Mesothelial cell of epicardium (in vitro differentiated cells): ENCODE measurements around the gene OR5J2. TPM values are rescaled to one million over a fixed set of nuclear protein-coding genes. Genes with fewer than 3 reads are reported as not detected.

Experiments used
- DNase-seq, 2 experiments: peaks; one replicate each; pipeline ENCODE4 v3.0.0; 2021; ENCODE audit warnings: low spot score in 2 of 2; ENCODE audit not compliant: unreplicated experiment in 2 of 2
- H3K27ac Mint-ChIP-seq: 2 replicates; pipeline ENCODE4 v1.8.0; 2021; ENCODE audit warnings: mixed read lengths
- H3K27me3 Mint-ChIP-seq: 2 replicates; pipeline ENCODE4 v1.8.0; 2021; ENCODE audit warnings: low read depth, mixed read lengths
- H3K36me3 Mint-ChIP-seq: 2 replicates; pipeline ENCODE4 v1.8.0; 2021; ENCODE audit warnings: mixed read lengths
- H3K4me1 Mint-ChIP-seq: 2 replicates; pipeline ENCODE4 v1.8.0; 2021; ENCODE audit warnings: mixed read lengths
- H3K4me3 Mint-ChIP-seq: 2 replicates; pipeline ENCODE4 v1.8.0; 2021; ENCODE audit warnings: mild to moderate bottlenecking, moderate library complexity, mixed read lengths
- H3K9me3 Mint-ChIP-seq: 2 replicates; pipeline ENCODE4 v1.8.0; 2021; ENCODE audit warnings: mixed read lengths
- CTCF ChIP-seq: fragments of 200-600 bp; sonication (generic); IDR thresholded peaks from one replicate; pipeline ENCODE4 v1.5.0; 2021; ENCODE audit warnings: antibody characterized with exemption; ENCODE audit not compliant: unreplicated experiment
- total RNA-seq: library from RNA; stranded (reverse); gene quantifications from 3 replicates; pipeline ENCODE4 v1.2.1, GENCODE V29; 2021

The OR5J2 gene
- total RNA-seq, 1 donor from 2014 or later: not detected

GRCh38 chr11:56163804-56164203 is 12.6 kb upstream of the OR5J2 start:
- no peak for TF ChIP-seq CTCF
- no peak for DNase-seq
- Mint-ChIP-seq H3K27me3 (no peaks in the 10 kb centered on the region), H3K36me3 (no peaks in the 10 kb centered on the region), H3K4me3 (no peak overlapping the region), H3K27ac (no peak overlapping the region), H3K4me1 (no peaks in the 10 kb centered on the region), H3K9me3 (no peaks in the 10 kb centered on the region)

- no peak overlapping the region for H3K4me3 Mint-ChIP-seq
- H3K36me3 Mint-ChIP-seq: no peaks in the 10 kb centered on the region
- H3K4me1 Mint-ChIP-seq: no peaks in the 10 kb centered on the region
- H3K27ac Mint-ChIP-seq: no peak overlapping the region
- H3K9me3 Mint-ChIP-seq: peaks cover 3% of the 10 kb centered on the region
- H3K27me3 Mint-ChIP-seq: no peaks in the 10 kb centered on the region
- TF ChIP-seq CTCF: no peak
- no peak for DNase-seq
Measured at GRCh38 chr11:56172256-56172830, 4.1 kb upstream of the OR5J2 start.

- no peak overlapping the region for H3K4me3 Mint-ChIP-seq
- no peaks in the 10 kb centered on the region for H3K27me3 Mint-ChIP-seq
- TF ChIP-seq CTCF: no peak
- H3K9me3 Mint-ChIP-seq: peaks cover 29% of the 10 kb centered on the region
- no peaks in the 10 kb centered on the region for H3K36me3 Mint-ChIP-seq
- no peak for DNase-seq
- no peak overlapping the region for H3K27ac Mint-ChIP-seq
- H3K4me1 Mint-ChIP-seq: no peaks in the 10 kb centered on the region
Measured at GRCh38 chr11:56183459-56183858, 7.0 kb downstream of the OR5J2 start.

GRCh38 chr11:56188602-56189001 is 12.2 kb downstream of the OR5J2 start:
- no peaks in the 10 kb centered on the region for H3K27me3 Mint-ChIP-seq
- TF ChIP-seq CTCF: no peak
- H3K4me1 Mint-ChIP-seq: no peaks in the 10 kb centered on the region
- H3K36me3 Mint-ChIP-seq: no peaks in the 10 kb centered on the region
- H3K9me3 Mint-ChIP-seq: peaks cover 27% of the 10 kb centered on the region
- H3K27ac Mint-ChIP-seq: no peak overlapping the region
- no peak overlapping the region for H3K4me3 Mint-ChIP-seq
- no peak for DNase-seq

GRCh38 chr11:56196705-56197104 is 20.3 kb downstream of the OR5J2 start:
- H3K27ac Mint-ChIP-seq: no peak overlapping the region
- H3K4me3 Mint-ChIP-seq: no peak overlapping the region
- no peaks in the 10 kb centered on the region for H3K4me1 Mint-ChIP-seq
- no peak for TF ChIP-seq CTCF
- H3K9me3 Mint-ChIP-seq: peaks cover 13% of the 10 kb centered on the region
- H3K36me3 Mint-ChIP-seq: no peaks in the 10 kb centered on the region
- no peaks in the 10 kb centered on the region for H3K27me3 Mint-ChIP-seq
- DNase-seq: no peak

- H3K36me3 Mint-ChIP-seq: no peaks in the 10 kb centered on the region
Measured at GRCh38 chr11:56197367-56197766, 20.9 kb downstream of the OR5J2 start.

More at GRCh38 chr11:56197367-56197766, 20.9 kb downstream of the OR5J2 start:
- no peak overlapping the region for H3K4me3 Mint-ChIP-seq
- DNase-seq: no peak
- no peaks in the 10 kb centered on the region for H3K4me1 Mint-ChIP-seq
- H3K27ac Mint-ChIP-seq: no peak overlapping the region
- peaks cover 9% of the 10 kb centered on the region for H3K9me3 Mint-ChIP-seq
- no peak for TF ChIP-seq CTCF
- no peaks in the 10 kb centered on the region for H3K27me3 Mint-ChIP-seq
